Endothelial cell of umbilical vein (primary cell): ENCODE results near the gene PPP3CA. TPM values are rescaled to one million over a fixed set of nuclear protein-coding genes. Genes with fewer than 3 reads are reported as not detected.

ENCODE experiments used
- BruUV-seq: library from RNA; stranded (reverse); fragments of 400-500 nt; replicated peaks from 2 replicates; lab custom pipeline; 2021; lab: Mats Ljungman, UMichigan
- CTCF ChIA-PET: fragments of 300-600, 350-600 bp; sonication (Branson Sonifier 250); formaldehyde crosslinking; loops from one replicate; lab custom pipeline; 2021; ENCODE audit warnings: antibody characterized with exemption, inconsistent platforms; lab: Charles Lee
- POLR2A ChIA-PET: fragments of 300-600, 350-600 bp; sonication (Branson Sonifier 250); formaldehyde crosslinking; loops from one replicate; lab custom pipeline; 2021; ENCODE audit warnings: antibody characterized with exemption, inconsistent platforms; lab: Charles Lee
- DNase-seq: peaks from one replicate; pipeline ENCODE4 v3.0.0-alpha.2; 2011; ENCODE audit warnings: low read depth, low spot score
- FAIRE-seq: peaks from 2 replicates; lab custom pipeline; 2011; peaks lifted over from hg19 to GRCh38; lab: Jason Lieb, UNC
- H2AFZ ChIP-seq: 2 replicates; pipeline ENCODE4 v1.6.0; 2012; ENCODE audit warnings: low read depth, low read length, control low read depth, inconsistent platforms
- H3K27ac ChIP-seq: 2 replicates; pipeline ENCODE4 v1.5.1; 2011; ENCODE audit warnings: low read depth, mild to moderate bottlenecking, control low read depth, low read length, moderate library complexity; ENCODE audit not compliant: insufficient read depth
- H3K27me3 ChIP-seq, 2 experiments: 2 replicates each; pipeline versions ENCODE4 v1.6.0 to v1.6.1; 2011; ENCODE audit warnings: low read length in 2 of 2, mixed read lengths in 1 of 2; ENCODE audit not compliant: control insufficient read depth in 2 of 2, insufficient read depth in 2 of 2
- H3K36me3 ChIP-seq, 2 experiments: 2 replicates in 1 of 2; 3 replicates in 1 of 2; pipeline ENCODE4 v1.5.1; 2011; ENCODE audit warnings: low read length in 2 of 2, mild to moderate bottlenecking in 1 of 2, moderate library complexity in 1 of 2; ENCODE audit not compliant: control insufficient read depth in 2 of 2, insufficient read depth in 2 of 2; ENCODE audit errors: extremely low read depth in 1 of 2
- H3K4me1 ChIP-seq: 3 replicates; pipeline ENCODE4 v1.5.1; 2011; ENCODE audit warnings: mild to moderate bottlenecking, low read length; ENCODE audit not compliant: control insufficient read depth, insufficient read depth; ENCODE audit errors: extremely low read depth
- H3K4me2 ChIP-seq: 2 replicates; pipeline ENCODE4 v1.6.1; 2011; ENCODE audit warnings: low read length, control low read depth, mixed read lengths; ENCODE audit not compliant: insufficient read depth
- H3K4me3 ChIP-seq, 3 experiments: fragments of 200-600 bp in 1 of 3; sonication (generic), shearing (Covaris generic) in 1 of 3; replicated peaks in 1 of 3; 2 replicates each; pipeline ENCODE4 v1.5.1; 2011 to 2016; ENCODE audit warnings: control low read depth in 3 of 3, low read length in 3 of 3, mild to moderate bottlenecking in 2 of 3, inconsistent platforms in 1 of 3, low read depth in 1 of 3, moderate library complexity in 1 of 3; ENCODE audit not compliant: insufficient read depth in 1 of 3
- H3K79me2 ChIP-seq: 2 replicates; pipeline ENCODE4 v1.6.0; 2012; ENCODE audit warnings: low read length, inconsistent platforms; ENCODE audit not compliant: control insufficient read depth, insufficient read depth
- H3K9ac ChIP-seq: replicated peaks from 2 replicates; pipeline ENCODE3; 2011; ENCODE audit warnings: low read length, control low read depth; ENCODE audit not compliant: insufficient read depth; ENCODE audit errors: extremely low read depth
- H3K9me1 ChIP-seq: replicated peaks from 3 replicates; pipeline ENCODE4 v1.6.0; 2011; ENCODE audit warnings: mild to moderate bottlenecking, low read length; ENCODE audit not compliant: control insufficient read depth, insufficient read depth; ENCODE audit errors: extremely low read depth
- H3K9me3 ChIP-seq: replicated peaks from 2 replicates; pipeline ENCODE4 v1.5.1; 2012; ENCODE audit warnings: low read length, inconsistent platforms; ENCODE audit not compliant: control insufficient read depth, insufficient read depth
- H4K20me1 ChIP-seq: replicated peaks from 2 replicates; pipeline ENCODE3; 2011; ENCODE audit warnings: mild to moderate bottlenecking, low read length; ENCODE audit not compliant: control insufficient read depth, insufficient read depth; ENCODE audit errors: extremely low read depth
- CTCF ChIP-seq, 2 donors: IDR thresholded peaks; 1 replicate in 1 of 2; 2 replicates in 1 of 2; pipeline ENCODE4 v1.5.1; 2011; ENCODE audit warnings: low read length in 2 of 2, mild to moderate bottlenecking in 2 of 2, moderate library complexity in 2 of 2, control low read depth in 1 of 2, inconsistent platforms in 1 of 2, low read depth in 1 of 2; ENCODE audit not compliant: insufficient read depth in 1 of 2; ENCODE audit errors: extremely low read depth in 1 of 2
- EZH2 ChIP-seq: IDR thresholded peaks from 2 replicates; pipeline ENCODE4 v1.6.1; 2012; ENCODE audit warnings: borderline replicate concordance, low read depth, mild to moderate bottlenecking, moderate library complexity, low read length, inconsistent platforms; ENCODE audit not compliant: severe bottlenecking
- FOS ChIP-seq: IDR thresholded peaks from 2 replicates; pipeline ENCODE4 v1.6.1; 2011; ENCODE audit warnings: mild to moderate bottlenecking, low read length, moderate library complexity, borderline replicate concordance; ENCODE audit not compliant: insufficient read depth
- GATA2 ChIP-seq: IDR thresholded peaks from 2 replicates; pipeline ENCODE4 v1.7.0; 2011; ENCODE audit warnings: low read depth, mild to moderate bottlenecking, moderate library complexity, mixed read lengths, low read length; ENCODE audit not compliant: insufficient read length, insufficient read depth
- JUN ChIP-seq: IDR thresholded peaks from 2 replicates; pipeline ENCODE4 v1.6.1; 2011; ENCODE audit warnings: borderline replicate concordance, low read depth; ENCODE audit not compliant: insufficient read length, insufficient read depth
- MAX ChIP-seq: IDR thresholded peaks from 2 replicates; pipeline ENCODE4 v1.6.1; 2011; ENCODE audit not compliant: insufficient read depth, insufficient read length
- MYC ChIP-seq: IDR thresholded peaks from one replicate; pipeline ENCODE4 v1.6.1; 2011; ENCODE audit warnings: mild to moderate bottlenecking, low read depth, low read length
- POLR2A ChIP-seq: IDR thresholded peaks from 2 replicates; pipeline ENCODE4 v1.6.1; 2012; ENCODE audit warnings: low read depth, mild to moderate bottlenecking, control low read depth, low read length
- POLR2AphosphoS5 ChIP-seq: IDR thresholded peaks from 2 replicates; pipeline ENCODE4 v1.6.1; 2012; ENCODE audit warnings: low read depth, mild to moderate bottlenecking, control low read depth, low read length, moderate library complexity; ENCODE audit not compliant: insufficient read depth
- dilution Hi-C: fragments of 300-500 bp; cut with MboI; formaldehyde crosslinking; loops from one replicate; pipeline ENCODE4 v1.15.0; 2019; ENCODE audit warnings: low sequenced_read_pairs; ENCODE audit not compliant: extremely low pct_ligation_motif_present
- intact Hi-C: fragments of 100-400 bp; cut with micrococcal nuclease; formaldehyde crosslinking; loops from one replicate; pipeline ENCODE4 v1.10.0; 2022
- polyA plus RNA-seq, 4 experiments: library from polyadenylated mRNA; depleted of rRNA in 3 of 4; stranded (reverse) in 3 of 4; unstranded in 1 of 4; fragments of >200 nt; gene quantifications; 2 replicates each; pipeline versions ENCODE4 v1.2.1 to v1.2.3, GENCODE V29; 2011 to 2012; ENCODE audit warnings: missing spikeins in 1 of 4
- total RNA-seq: library from RNA; stranded (reverse); gene quantifications from 2 replicates; pipeline ENCODE4 v1.2.3, GENCODE V29; 2021

The PPP3CA gene
- total and polyA plus RNA-seq, 2 donors (not counting 3 experiments of a cell fraction or from before 2014, with no cell fraction given) = 7.0 to 43.3 TPM

- Histone ChIP-seq H3K4me1 (no peaks in the 10 kb centered on the region), H4K20me1 (no peaks in the 10 kb centered on the region), H3K9me3 (no peaks in the 10 kb centered on the region), H3K4me2 (no peak overlapping the region), H3K27ac (no peak overlapping the region), H2AFZ (no peak overlapping the region), H3K27me3 (no peaks in the 10 kb centered on the region), H3K36me3 (peaks cover 0 to 2% of the 10 kb centered on the region in 2 experiments), H3K79me2 (no peaks in the 10 kb centered on the region), H3K9me1 (no peaks in the 10 kb centered on the region), H3K4me3 (no peak overlapping the region), H3K9ac (no peak overlapping the region)
- intact Hi-C loops = no loop called here
- dilution Hi-C loops = no loop called here
- ChIA-PET POLR2A (no interaction called here), CTCF (interaction anchor here (0.9 kb wide), 1 partner anchor 10 kb away, joined by 3 read pairs; no protein-coding TSS in a partner anchor)
- no TSS peak for BruUV-seq
- no peak for TF ChIP-seq MAX
- no peak for TF ChIP-seq CTCF (IDR thresholded peaks at IDR 0.05; ENCODE audit: extremely low read depth in 1 of 2, insufficient read depth in 1 of 2, low read depth in 1 of 2, low read length in 2 of 2)
- TF ChIP-seq GATA2 = no peak
- TF ChIP-seq EZH2 = no peak
- TF ChIP-seq JUN = no peak
- TF ChIP-seq MYC = no peak
- no peak for TF ChIP-seq POLR2AphosphoS5
- no peak for TF ChIP-seq POLR2A
- TF ChIP-seq FOS = no peak
- DNase-seq = peak; percentile 17
- FAIRE-seq = no peak
Observed at GRCh38 chr4:101089168-101089567, 258.2 kb downstream of the PPP3CA start.
